ENCODE data around the gene CD82.
A peak's percentile ranks its signal among the peaks of the same experiment; 100 is the strongest.

The CD82 gene

DNA sequence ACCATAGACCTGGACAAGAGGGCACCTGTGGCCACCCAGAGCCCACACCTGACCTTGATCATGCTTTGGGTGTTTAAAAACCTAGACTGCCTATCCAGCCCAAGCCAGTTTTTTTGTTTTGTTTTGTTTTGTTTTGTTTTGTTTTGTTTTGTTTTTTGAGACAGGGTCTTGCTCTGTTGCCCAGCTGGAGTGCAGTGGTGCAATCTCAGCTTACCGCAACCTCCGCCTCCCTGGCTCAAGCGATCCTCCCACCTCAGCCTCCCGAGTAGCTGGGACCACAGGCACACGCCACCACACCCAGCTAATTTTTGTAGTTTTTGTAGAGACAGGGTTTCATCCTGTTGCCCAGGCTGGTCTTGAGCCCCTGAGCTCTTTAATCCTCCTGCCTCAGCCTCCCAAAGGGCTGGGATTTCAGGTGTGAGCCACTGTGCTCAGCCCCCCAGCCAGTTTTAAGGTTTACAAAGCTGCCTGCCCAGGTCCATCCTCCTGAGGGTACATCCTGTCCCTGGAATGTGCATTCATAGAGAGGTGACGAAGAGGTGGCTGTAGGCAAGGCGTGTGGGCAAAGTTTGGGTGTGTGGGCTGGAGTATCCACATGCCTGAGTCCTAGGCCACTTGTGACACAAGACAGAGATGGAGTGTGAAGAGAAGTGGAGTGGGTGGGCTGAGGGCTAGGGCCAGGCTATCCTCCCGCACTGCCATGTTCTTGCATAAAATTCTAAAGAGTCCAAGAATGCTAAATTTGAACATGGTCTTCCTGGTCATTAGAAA lies 3.3 kb upstream of the CD82 start:
- DNase-seq = no peak

DNA sequence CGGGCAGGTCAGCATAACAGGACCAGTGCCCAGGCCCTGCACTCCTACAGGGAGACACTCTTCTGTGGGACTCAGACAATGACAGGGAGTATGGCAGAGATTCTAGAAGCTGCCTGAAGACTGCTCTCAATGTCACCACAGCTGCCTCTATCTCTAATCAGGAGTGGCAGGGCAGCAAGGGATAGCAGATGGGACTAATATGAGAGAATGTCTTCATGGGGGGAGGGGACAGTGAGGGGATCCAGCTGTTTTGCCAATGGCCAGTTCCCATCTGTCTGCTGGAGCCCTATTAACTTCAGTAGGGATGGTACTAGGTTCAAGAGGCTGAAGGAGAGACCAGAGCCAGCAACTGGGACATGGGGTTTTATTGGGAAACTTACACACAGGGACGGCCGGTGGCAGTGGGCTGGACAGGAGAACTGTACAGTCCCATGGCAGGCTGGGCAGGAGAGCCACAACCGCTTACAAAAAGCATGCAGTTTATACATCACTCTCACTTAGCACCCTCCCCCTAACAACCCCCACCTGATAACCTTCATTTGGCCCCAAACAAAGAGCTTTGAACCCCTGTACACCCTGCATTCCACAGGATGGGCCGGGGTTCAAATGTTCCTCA lies 2.5 kb upstream of the CD82 start:
- no peak for DNase-seq

- no peak for DNase-seq
Observed at GRCh38 chr11:44563711-44564110, 1.8 kb upstream of the CD82 start.

GRCh38 chr11:44564166-44564565 lies 1.3 kb upstream of the CD82 start:
- DNase-seq = no peak

DNA sequence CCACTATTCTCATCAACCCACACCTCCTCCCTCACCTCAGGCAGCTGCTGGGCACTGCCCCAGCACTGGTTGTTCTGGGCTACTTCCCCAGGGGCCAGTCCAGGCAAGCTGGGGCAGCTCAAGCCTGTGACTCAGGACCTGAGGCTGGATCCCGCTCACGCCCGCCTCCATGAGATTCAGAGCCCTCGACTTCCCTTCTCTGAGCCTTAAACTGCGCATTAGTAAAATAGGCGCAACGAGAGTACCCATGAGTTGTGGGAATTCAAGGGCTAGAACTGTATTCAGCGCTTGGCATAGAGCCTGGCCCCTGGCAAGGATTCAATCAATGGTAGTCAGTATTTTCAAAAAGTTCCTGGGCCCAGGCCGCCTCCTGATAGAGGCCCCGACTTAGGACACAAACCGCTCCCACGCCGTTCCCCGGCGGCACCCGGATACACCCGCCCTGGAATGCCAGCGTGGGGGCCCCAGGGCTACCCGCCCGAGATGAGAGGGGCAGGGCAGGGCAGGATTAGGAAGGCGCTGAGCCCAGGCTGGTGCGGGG lies 723 bp upstream of the CD82 start:
- DNase-seq = peak in 2 of 6 experiments; percentile 43 to 59

GRCh38 chr11:44565953-44566949 lies 788 bp downstream of the CD82 start:
- DNase-seq = peak in 1 of 6 experiments; percentile 15

DNA sequence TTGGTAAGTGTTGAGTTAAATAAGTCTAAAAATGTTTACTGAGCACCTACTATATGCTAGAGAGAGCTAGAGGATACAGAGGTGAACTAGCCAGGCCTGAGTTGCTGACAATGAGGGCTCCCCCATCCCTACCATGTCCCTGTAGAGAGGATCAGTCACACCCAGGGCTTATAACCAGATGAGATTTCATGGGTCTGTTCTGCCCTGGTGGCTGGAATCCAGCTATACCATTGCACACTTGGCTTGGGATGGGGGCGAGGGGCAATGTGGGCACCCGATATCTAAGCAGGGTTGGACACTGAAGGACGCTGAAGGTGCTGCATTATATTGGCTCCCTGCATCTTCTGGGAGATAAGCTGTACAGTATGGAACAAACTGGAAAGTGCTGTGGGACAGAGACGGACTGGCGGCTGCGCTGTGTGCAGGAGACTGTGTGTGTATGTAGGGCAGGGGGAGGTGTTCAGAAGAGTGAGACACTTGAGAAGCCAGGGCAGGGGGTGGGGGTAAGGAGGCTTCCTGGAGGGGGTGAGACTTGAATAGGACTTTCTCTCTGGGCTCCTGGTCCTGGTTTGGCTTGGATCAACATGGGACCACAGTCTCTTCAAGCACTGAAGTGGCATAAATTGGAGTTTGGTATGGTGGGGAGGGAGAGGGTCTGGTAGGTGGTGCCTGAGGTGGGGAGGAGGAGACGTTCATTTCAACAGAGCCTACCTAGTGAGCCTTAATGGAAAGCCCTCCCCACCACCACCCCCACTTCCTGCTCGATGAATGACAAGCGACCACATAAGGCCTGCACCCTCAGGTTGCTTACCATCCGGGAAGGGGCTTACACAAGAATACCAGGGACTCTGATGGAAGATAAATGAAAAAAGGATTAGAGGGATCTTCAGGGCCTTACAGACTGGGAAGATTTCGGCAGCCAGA lies 1.8 kb downstream of the CD82 start:
- no peak for DNase-seq

DNA sequence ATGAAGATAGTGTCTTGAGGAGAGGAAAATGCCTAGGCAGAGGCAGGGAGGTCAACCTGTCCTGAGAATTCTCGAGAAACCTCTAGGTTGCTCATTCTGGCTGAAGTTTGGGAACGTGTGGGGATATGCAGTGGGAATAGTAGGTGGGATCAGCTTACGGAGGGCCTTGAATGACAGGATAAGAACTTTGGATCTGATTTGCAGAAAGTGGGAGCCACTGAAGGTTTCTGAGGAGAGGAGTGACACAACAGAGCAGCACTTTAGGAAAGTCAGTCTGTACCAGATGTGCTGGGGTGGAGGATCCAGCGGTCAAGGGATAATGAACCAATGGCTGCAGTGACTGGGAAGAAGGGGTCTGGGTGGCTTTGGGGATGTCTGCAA lies 2.4 kb downstream of the CD82 start:
- no peak for DNase-seq

GRCh38 chr11:44568331-44568657 lies 2.8 kb downstream of the CD82 start:
- DNase-seq = no peak

DNA sequence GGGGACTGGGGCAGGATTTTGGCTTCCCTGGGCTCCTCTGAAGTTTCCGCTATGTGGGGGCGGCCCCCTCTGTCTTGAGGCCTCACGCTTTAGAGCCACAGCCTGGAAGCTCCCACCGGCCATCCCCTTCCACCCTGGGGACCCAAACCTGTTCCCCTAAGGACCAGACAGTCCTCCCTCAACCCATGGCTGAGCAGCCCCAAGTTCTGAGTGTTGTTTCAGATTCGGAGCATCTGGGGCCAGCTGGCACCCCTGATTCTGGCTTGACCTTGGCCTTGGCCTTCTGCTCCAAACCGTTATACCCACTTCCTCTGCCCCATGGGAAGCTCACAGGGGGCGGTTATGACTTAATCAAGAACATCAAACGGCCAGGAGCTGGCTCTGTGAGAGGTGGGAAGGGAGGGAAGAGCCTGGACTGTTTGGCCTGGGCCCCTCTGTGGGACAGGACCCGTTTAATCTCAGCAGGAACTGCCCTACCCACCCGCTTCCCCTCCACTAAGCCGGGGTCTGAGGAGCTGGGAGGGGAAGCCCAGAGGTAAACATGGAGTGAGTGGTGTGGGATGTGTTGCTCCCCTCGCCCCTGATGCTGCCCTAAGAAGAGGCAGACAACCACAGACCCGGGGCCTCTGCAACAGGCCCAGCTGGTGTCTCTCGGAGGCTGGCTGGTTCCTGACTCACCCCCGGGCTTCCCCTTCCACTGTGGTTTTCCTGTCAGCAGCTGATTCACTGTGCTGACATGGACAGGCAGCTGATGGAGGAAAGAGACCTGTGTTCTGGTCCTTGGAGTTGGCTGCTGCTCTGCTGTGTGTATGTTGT lies 3.4 kb downstream of the CD82 start:
- DNase-seq = peak; percentile 31 to 67 (median 54)

GRCh38 chr11:44570411-44571155 lies 5.1 kb downstream of the CD82 start:
- DNase-seq = no peak

GRCh38 chr11:44571871-44572270 lies 6.4 kb downstream of the CD82 start:
- no peak for DNase-seq

DNA sequence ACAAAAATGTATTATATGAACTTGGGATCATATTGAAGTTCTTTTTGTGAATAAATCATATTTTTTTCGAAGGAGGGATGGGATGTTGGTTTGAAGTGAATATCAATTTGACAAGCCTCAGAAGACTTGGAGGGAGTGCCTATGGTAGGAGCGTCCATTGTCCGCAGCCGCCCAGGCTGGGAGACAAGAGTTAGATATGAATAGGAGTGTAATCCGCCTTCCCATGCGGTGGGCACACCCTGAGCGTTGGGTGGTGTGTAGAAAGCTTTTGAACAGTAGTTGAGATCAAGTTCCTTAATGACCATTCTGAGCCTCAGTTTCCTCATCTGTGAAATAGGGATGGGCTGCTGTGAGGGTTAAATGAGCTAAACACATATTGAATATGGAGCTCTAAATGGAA lies 7.0 kb downstream of the CD82 start:
- no peak for DNase-seq

- no peak for DNase-seq
Observed at GRCh38 chr11:44572884-44573283, 7.4 kb downstream of the CD82 start.

DNA sequence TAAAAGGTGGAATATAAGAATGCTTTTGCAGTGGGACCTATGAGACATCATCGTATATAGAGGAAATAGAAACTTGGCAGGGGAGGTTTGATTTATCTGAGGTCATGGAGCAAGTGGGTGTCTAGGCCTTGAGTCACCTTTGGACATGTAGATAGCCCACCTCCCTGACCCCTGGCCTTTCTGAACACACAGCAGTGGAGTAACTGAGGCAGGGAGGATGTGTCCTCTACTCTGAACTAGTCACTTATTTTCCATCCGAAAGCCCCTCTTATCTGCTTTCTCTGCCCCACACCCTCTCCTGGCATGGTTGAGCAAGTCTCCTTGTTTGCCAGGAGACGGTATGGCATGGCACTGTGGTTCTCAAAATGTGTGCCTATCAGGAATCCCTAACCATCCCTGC lies 7.9 kb downstream of the CD82 start:
- no peak for DNase-seq

DNA sequence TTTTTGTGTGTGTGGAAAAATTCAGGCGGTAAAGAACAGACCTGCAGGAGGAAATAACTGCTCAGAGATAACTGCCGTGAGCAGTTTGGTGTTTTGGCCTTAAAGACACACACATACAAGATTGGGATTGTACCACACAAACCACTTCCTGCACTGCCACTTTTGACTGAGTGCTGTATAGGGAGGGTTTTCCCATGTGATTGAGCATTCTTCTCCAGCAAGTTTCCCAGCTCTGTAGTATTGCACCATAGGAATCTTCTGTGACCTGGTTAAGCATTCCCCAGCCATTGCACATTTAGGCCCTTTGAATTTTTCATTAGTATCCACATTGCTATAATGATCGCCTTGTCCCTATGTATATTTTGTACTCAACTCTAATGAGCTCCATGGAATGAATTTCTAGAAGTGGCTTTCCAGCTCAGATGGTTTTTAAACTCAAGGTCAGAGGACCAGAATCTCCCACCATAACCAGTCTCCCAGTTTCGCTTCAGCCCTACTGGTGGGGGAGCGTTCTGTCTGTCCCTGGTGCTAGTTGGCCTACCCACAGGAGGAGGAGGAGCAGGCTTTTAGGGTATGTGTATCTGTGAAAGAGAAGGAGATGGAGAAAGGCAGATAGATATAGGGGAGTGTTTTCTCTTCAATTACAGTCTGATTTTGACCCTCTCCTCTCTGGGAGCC lies 9.3 kb downstream of the CD82 start:
- DNase-seq = peak in 4 of 6 experiments; percentile 8 to 37 (median 34)

DNA sequence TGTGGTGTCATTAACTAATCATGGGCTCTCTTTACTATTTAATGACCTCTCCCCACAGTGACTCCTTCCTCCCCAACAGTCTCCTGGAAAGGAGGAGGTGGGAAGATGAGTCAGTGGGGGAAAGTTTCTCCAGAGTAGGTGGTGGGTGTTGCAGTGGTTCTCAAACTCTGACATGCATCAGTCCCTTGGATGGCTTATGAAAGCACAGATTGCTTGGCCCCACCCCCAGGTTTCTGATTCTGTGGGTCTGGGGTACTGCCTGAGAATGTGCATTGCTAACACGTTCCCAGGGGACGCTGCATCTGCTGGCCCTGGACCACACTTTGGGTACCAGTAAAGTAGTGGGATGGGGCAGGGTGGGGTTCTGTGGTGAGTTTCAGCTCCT lies 9.8 kb downstream of the CD82 start:
- DNase-seq = no peak

- no peak for DNase-seq
Observed at GRCh38 chr11:44575962-44576361, 10.5 kb downstream of the CD82 start.

GRCh38 chr11:44576656-44577055 lies 11.2 kb downstream of the CD82 start:
- DNase-seq = no peak

DNA sequence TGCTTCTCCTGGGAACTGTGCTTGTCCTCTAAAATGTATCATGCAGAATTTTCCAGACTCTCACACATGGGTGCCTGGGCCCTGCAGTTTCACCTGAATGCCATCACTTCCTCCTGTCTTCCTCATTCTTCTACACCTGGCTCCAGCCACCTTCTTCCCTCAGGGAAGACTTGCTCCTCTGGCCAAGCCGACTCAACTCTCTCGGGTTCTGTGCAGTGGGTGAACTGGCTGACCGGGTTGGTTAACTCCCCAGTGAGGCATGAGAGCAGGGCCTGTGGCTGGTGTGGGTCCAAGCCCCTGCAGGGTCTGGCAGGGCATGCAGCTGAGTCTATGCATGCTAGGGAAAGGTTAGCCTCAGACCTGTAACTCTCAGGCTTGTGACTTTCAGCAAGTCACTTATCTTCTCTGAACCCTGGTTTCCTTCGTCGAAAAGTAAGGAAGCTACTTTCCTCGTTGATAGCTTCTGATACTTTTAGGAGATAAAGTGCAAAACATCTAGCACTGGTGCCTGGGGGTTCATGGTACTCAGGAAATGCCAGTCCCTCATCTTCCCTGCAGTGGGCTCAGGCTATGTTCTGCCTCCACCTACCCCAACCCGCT lies 11.9 kb downstream of the CD82 start:
- DNase-seq = no peak

All from stimulated activated naive CD4-positive, alpha-beta T cell (primary cell).